NT2/D1 (cell line): ENCODE data around the gene PIK3AP1.

Source experiments
- SUZ12 ChIP-seq: IDR thresholded peaks from 2 replicates; pipeline ENCODE4 v1.6.1; 2011; ENCODE audit not compliant: insufficient read length, insufficient read depth; ENCODE audit errors: extremely low read depth
- YY1 ChIP-seq: IDR thresholded peaks from 2 replicates; pipeline ENCODE4 v1.6.1; 2011; ENCODE audit not compliant: insufficient read length, insufficient read depth
- ZNF274 ChIP-seq: IDR thresholded peaks from 2 replicates; pipeline ENCODE4 v1.6.1; 2011; ENCODE audit warnings: mild to moderate bottlenecking, low read depth, low read length

- no peak for TF ChIP-seq ZNF274
- no peak for TF ChIP-seq YY1
- TF ChIP-seq SUZ12: no peak
These were observed 1.1 kb downstream of the PIK3AP1 start for GRCh38 chr10:96719200-96719599.
